B cell (primary cell): ENCODE data around the gene EIF3L. TPM values are rescaled to one million over a fixed set of nuclear protein-coding genes. Genes with fewer than 3 reads are reported as not detected.

Experiments used
- ATAC-seq: fragments of 200-7000 bp; cut with Tn5 transposase; one replicate; pipeline ENCODE4 v1.10.0; 2021; ENCODE audit warnings: low read depth, mild to moderate bottlenecking, moderate number of reproducible peaks, moderate library complexity
- CTCF ChIA-PET: fragments of 350-600 bp; sonication (Branson Sonifier 250); formaldehyde crosslinking; loops from one replicate; lab custom pipeline; 2021; ENCODE audit warnings: antibody characterized with exemption, inconsistent platforms; lab: Charles Lee
- POLR2A ChIA-PET: fragments of 350-600 bp; sonication (Branson Sonifier 250); formaldehyde crosslinking; loops from one replicate; lab custom pipeline; 2021; ENCODE audit warnings: antibody characterized with exemption; lab: Charles Lee
- DNase-seq: peaks from one replicate; pipeline ENCODE4 v3.0.0; 2013
- H2AFZ ChIP-seq: 2 replicates; pipeline ENCODE4 v1.6.1; 2012; ENCODE audit warnings: mild to moderate bottlenecking, low read depth, low read length; ENCODE audit not compliant: insufficient read depth, poor library complexity, severe bottlenecking
- H3K27ac ChIP-seq, 2 donors: 1 replicate in 1 of 2; 2 replicates in 1 of 2; pipeline ENCODE4 v1.5.1; 2012 to 2013; ENCODE audit warnings: low read length in 2 of 2, mild to moderate bottlenecking in 2 of 2, moderate library complexity in 1 of 2
- H3K27me3 ChIP-seq, 4 experiments: fragments of 200-600 bp in 1 of 4; sonication (generic) in 1 of 4; replicated peaks in 1 of 4; 1 replicate in 2 of 4; 2 replicates in 2 of 4; pipeline versions ENCODE4 v1.6.1 to v1.7.0; 2013 to 2016; ENCODE audit warnings: low read length in 3 of 4, mild to moderate bottlenecking in 2 of 4, mixed read lengths in 1 of 4, moderate library complexity in 1 of 4; ENCODE audit not compliant: insufficient read depth in 4 of 4, control insufficient read depth in 3 of 4; ENCODE audit errors: control extremely low read depth in 1 of 4
- H3K36me3 ChIP-seq, 2 experiments: replicated peaks in 1 of 2; 1 replicate in 1 of 2; 2 replicates in 1 of 2; pipeline versions ENCODE4 v1.6.1 to v1.7.1; 2013; ENCODE audit warnings: low read length in 1 of 2; ENCODE audit not compliant: insufficient read depth in 2 of 2, control insufficient read depth in 1 of 2; ENCODE audit errors: control extremely low read depth in 1 of 2, extremely low read depth in 1 of 2
- H3K4me1 ChIP-seq, 2 donors: fragments of 200-600 bp in 1 of 2; sonication (generic) in 1 of 2; 1 replicate in 1 of 2; 2 replicates in 1 of 2; pipeline versions ENCODE4 v1.5.1 to v1.6.1; 2013 to 2017; ENCODE audit warnings: low read length in 2 of 2; ENCODE audit not compliant: control insufficient read depth in 2 of 2, insufficient read depth in 2 of 2
- H3K4me2 ChIP-seq: replicated peaks from 2 replicates; pipeline ENCODE3; 2012; ENCODE audit warnings: mild to moderate bottlenecking, low read depth, low read length; ENCODE audit not compliant: poor library complexity, severe bottlenecking
- H3K4me3 ChIP-seq, 5 experiments: fragments of 200-600 bp in 1 of 5; sonication (generic) in 1 of 5; 1 replicate in 3 of 5; 2 replicates in 2 of 5; pipeline versions ENCODE4 v1.5.1 to v1.7.0; 2011 to 2016; ENCODE audit warnings: low read length in 4 of 5, mild to moderate bottlenecking in 4 of 5, low read depth in 2 of 5, control low read depth in 1 of 5, moderate library complexity in 1 of 5; ENCODE audit not compliant: insufficient read depth in 1 of 5; ENCODE audit errors: control extremely low read depth in 1 of 5, extremely low read depth in 1 of 5
- H3K79me2 ChIP-seq: fragments of 200-600 bp; sonication (generic); one replicate; pipeline ENCODE4 v1.6.0; 2016; ENCODE audit warnings: low read length; ENCODE audit not compliant: control insufficient read depth, insufficient read depth
- H3K9ac ChIP-seq: fragments of 200-600 bp; sonication (generic); 2 replicates; pipeline ENCODE4 v1.6.1; 2017; ENCODE audit warnings: mild to moderate bottlenecking, low read length, moderate library complexity
- H3K9me3 ChIP-seq, 3 donors: one replicate each; pipeline versions ENCODE4 v1.6.1 to v1.7.1; 2013; ENCODE audit warnings: low read length in 2 of 3; ENCODE audit not compliant: control insufficient read depth in 2 of 3, insufficient read depth in 1 of 3; ENCODE audit errors: control extremely low read depth in 1 of 3
- H4K20me1 ChIP-seq: 2 replicates; pipeline ENCODE4 v1.6.0; 2012; ENCODE audit warnings: mild to moderate bottlenecking, low read length; ENCODE audit not compliant: insufficient read depth, control insufficient read depth, poor library complexity, severe bottlenecking
- H3K27ac Mint-ChIP-seq: one replicate; pipeline ENCODE4 v1.8.0; 2021; ENCODE audit warnings: mixed read lengths
- H3K27me3 Mint-ChIP-seq: one replicate; pipeline ENCODE4 v1.8.0; 2021; ENCODE audit warnings: mixed read lengths
- H3K4me1 Mint-ChIP-seq: one replicate; pipeline ENCODE4 v1.8.0; 2021; ENCODE audit warnings: mixed read lengths
- H3K4me3 Mint-ChIP-seq: one replicate; pipeline ENCODE4 v1.8.0; 2021; ENCODE audit warnings: mixed read lengths
- H3K9me3 Mint-ChIP-seq: one replicate; pipeline ENCODE4 v1.8.0; 2022; ENCODE audit warnings: mixed read lengths; ENCODE audit not compliant: insufficient read depth
- CTCF ChIP-seq: fragments of 200-600 bp; IDR thresholded peaks from one replicate; pipeline ENCODE4 v1.8.0; 2022; ENCODE audit warnings: antibody characterized with exemption, mild to moderate bottlenecking
- EZH2 ChIP-seq: IDR thresholded peaks from 2 replicates; pipeline ENCODE4 v1.6.1; 2012; ENCODE audit warnings: borderline replicate concordance, low read depth, mild to moderate bottlenecking, moderate library complexity, low read length; ENCODE audit not compliant: insufficient read depth, poor library complexity, severe bottlenecking
- WGBS: methylation state at CpG from one replicate; pipeline ENCODE4 v1.1.5; 2013; ENCODE audit warnings: missing lambda C conversion rate; ENCODE audit not compliant: insufficient coverage; 5-methylcytosine and 5-hydroxymethylcytosine counted together
- intact Hi-C: fragments of 100-400 bp; cut with micrococcal nuclease; formaldehyde crosslinking; loops from one replicate; pipeline ENCODE4 v1.10.0; 2022
- polyA plus RNA-seq: library from polyadenylated mRNA; depleted of rRNA; stranded (reverse); fragments of >200 nt; gene quantifications from 2 replicates; pipeline ENCODE4 v1.2.3, GENCODE V29; 2012
- total RNA-seq, 2 donors: library from RNA; stranded (reverse); fragments of 120-200 nt in 1 of 2; gene quantifications; 1 replicate in 1 of 2; 2 replicates in 1 of 2; pipeline versions ENCODE4 v1.2.3 to v1.2.4, GENCODE V29; 2013 to 2022

Gene EIF3L
- total and polyA plus RNA-seq, 2 donors (not counting 1 experiment from before 2014, with no cell fraction given) = 430 to 560 TPM

GRCh38 chr22:37824674-37825641 lies 24.3 kb upstream of the EIF3L start:
- Histone ChIP-seq H3K9me3 (no peaks in the 10 kb centered on the region), H3K27me3 (peaks cover 0 to 22% (median 7%) of the 10 kb centered on the region in 4 experiments), H3K9ac (no peak overlapping the region), H2AFZ (peak overlapping the region; percentile 22), H3K4me2 (peak overlapping the region; percentile 53), H3K27ac (no peak overlapping the region), H4K20me1 (no peaks in the 10 kb centered on the region), H3K4me1 (peaks cover 0 to 2% of the 10 kb centered on the region in 2 donors), H3K4me3 (peak overlapping the region in 1 of 5 experiments; percentile 15), H3K79me2 (no peaks in the 10 kb centered on the region), H3K36me3 (peaks cover 0 to under 1% of the 10 kb centered on the region in 2 experiments)
- WGBS = 15% methylated on average over 135 of the region's 135 CpGs
- DNase-seq (peak; percentile 45), ATAC-seq (no peak)
- H3K27me3 Mint-ChIP-seq = peaks cover 24% of the 10 kb centered on the region
- ChIA-PET POLR2A (no interaction called here), CTCF (interaction anchor here (1.0 to 5.1 kb wide), 2 partner anchors 38 to 62 kb away, joined by 4 to 13 read pairs; no protein-coding TSS in a partner anchor)
- H3K4me1 Mint-ChIP-seq = peaks cover 6% of the 10 kb centered on the region
- intact Hi-C loops = no loop called here
- H3K27ac Mint-ChIP-seq = no peak overlapping the region
- H3K4me3 Mint-ChIP-seq = peak overlapping the region; percentile 72
- no peaks in the 10 kb centered on the region for H3K9me3 Mint-ChIP-seq
- TF ChIP-seq EZH2 (no peak), CTCF (no peak)

- no peak for ATAC-seq
- no peak for TF ChIP-seq CTCF
- no peak for TF ChIP-seq EZH2
- Histone ChIP-seq H3K4me3 (no peak overlapping the region), H3K4me1 (peaks cover 0 to 2% of the 10 kb centered on the region in 2 donors), H3K27me3 (peaks cover 0 to 15% (median 4%) of the 10 kb centered on the region in 4 experiments), H2AFZ (no peak overlapping the region), H4K20me1 (no peaks in the 10 kb centered on the region), H3K9me3 (no peaks in the 10 kb centered on the region), H3K4me2 (no peak overlapping the region), H3K36me3 (peaks cover 0 to 19% of the 10 kb centered on the region in 2 experiments), H3K27ac (no peak overlapping the region), H3K79me2 (no peaks in the 10 kb centered on the region), H3K9ac (no peak overlapping the region)
- peaks cover 6% of the 10 kb centered on the region for H3K4me1 Mint-ChIP-seq
- DNase-seq = no peak
- intact Hi-C loops = no loop called here
- ChIA-PET CTCF (interaction anchor here (1.0 to 5.1 kb wide), 3 partner anchors 9 to 36 kb away, joined by 3 to 13 read pairs (median 6); no protein-coding TSS in a partner anchor), POLR2A (no interaction called here)
- H3K27ac Mint-ChIP-seq = no peak overlapping the region
- no peaks in the 10 kb centered on the region for H3K9me3 Mint-ChIP-seq
- WGBS = 99% methylated on average over 9 of the region's 9 CpGs
- H3K27me3 Mint-ChIP-seq = peaks cover 15% of the 10 kb centered on the region
- no peak overlapping the region for H3K4me3 Mint-ChIP-seq
Measured at GRCh38 chr22:37827056-37827455, 22.2 kb upstream of the EIF3L start.
